IPS DF 6.9 (cell line): ENCODE results near the gene ZNF511.

Experiments
- DNase-seq: peaks from one replicate; pipeline ENCODE4 v3.0.0-alpha.2; 2013; ENCODE audit warnings: low read depth, low spot score
- H3K27ac ChIP-seq: one replicate; pipeline ENCODE4 v1.5.1; 2013; ENCODE audit warnings: low read length, control low read depth
- H3K27me3 ChIP-seq: 2 replicates; pipeline ENCODE4 v1.6.1; 2013; ENCODE audit warnings: mild to moderate bottlenecking, low read length; ENCODE audit not compliant: control insufficient read depth, insufficient read depth
- H3K36me3 ChIP-seq: 2 replicates; pipeline ENCODE4 v1.6.1; 2013; ENCODE audit warnings: low read length; ENCODE audit not compliant: control insufficient read depth, insufficient read depth
- H3K4me1 ChIP-seq: 2 replicates; pipeline ENCODE4 v1.6.1; 2013; ENCODE audit warnings: low read length; ENCODE audit not compliant: control insufficient read depth, insufficient read depth
- H3K4me3 ChIP-seq: 2 replicates; pipeline ENCODE4 v1.5.1; 2013; ENCODE audit warnings: mild to moderate bottlenecking, low read length
- H3K9me3 ChIP-seq: 2 replicates; pipeline ENCODE4 v1.6.1; 2013; ENCODE audit warnings: low read length, inconsistent platforms; ENCODE audit not compliant: control insufficient read depth, insufficient read depth
- WGBS: extraction: QIAGEN DNeasy Blood & Tissue Kit; methylation state at CpG from one replicate; pipeline ENCODE4 v1.1.7; 2013; ENCODE audit warnings: mixed read lengths, missing lambda C conversion rate; ENCODE audit not compliant: insufficient read length, insufficient coverage; 5-methylcytosine and 5-hydroxymethylcytosine counted together

The ZNF511 gene

DNA sequence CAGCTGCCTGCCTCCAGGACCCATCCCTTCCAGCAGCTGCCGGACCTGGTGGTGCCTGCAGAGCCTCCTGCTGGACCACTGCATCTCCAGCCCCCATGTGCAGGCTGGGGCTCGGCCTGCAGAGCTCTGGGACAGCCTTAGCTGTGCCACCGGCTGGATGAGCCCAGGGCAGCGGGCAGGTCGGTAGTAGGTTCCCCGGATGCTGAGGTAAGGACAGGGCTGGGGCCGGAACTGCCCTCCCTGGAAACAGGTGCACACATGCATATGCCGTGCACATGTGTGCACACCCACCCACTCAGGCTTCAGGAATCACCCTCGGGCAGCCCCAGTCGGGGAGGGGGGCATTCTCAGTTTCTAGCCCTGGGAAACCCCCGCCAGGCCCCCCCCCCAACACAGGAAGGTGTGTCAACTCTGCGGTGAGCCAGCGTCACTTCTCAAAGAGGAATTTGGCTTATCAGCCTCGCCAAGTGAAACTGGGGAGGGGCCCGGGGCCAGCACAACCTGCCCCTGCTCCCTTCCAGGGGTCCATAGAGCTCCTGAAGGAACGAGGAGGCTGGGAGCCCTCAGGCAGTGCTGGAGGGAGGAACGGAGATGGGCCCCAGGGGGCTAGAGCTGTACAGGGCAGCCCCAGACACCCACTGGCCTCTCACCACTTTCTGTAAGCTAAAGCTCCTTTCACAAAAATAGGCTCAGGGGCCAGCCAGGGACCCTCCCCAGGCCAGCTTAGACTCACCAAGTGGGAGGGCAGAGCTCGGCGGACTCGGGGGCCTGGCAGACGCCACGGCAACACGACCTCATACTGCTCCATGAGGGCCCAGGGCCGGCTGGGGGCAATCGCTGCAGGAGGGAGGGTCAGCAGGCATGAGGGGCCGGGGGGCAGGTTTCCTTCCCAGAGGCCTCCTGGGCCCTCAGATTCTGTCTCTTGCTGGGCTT is 33.7 kb upstream of the ZNF511 start:
- no peak overlapping the region for H3K27ac ChIP-seq
- H3K27me3 ChIP-seq: no peaks in the 10 kb centered on the region
- WGBS: no CpG with 5 or more reads among the region's 26 CpGs
- no peak for DNase-seq
- no peak overlapping the region for H3K4me3 ChIP-seq
- H3K9me3 ChIP-seq: no peaks in the 10 kb centered on the region
- H3K36me3 ChIP-seq: no peaks in the 10 kb centered on the region
- peaks cover 7% of the 10 kb centered on the region for H3K4me1 ChIP-seq

DNA sequence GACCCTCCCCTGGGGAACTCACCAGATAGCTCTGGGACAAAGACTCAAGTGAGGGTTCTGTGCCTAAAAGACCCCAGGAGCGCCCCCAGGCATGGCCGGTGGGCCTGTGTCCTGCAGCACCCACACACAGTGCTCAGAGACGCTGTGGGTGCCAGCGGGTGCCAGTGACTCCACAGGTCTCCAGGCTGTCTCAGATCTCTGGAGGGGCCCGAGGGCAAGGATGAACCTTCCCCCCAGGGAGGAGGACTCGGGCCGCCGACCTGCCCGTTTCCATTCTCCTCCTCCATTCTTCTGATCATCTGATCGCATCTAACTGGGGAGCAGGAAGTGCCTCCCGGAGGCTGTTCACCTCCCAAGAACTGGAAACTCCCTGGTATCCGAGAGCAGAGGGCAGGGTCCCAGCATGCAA is 33.0 kb upstream of the ZNF511 start:
- Histone ChIP-seq H3K27me3 (no peaks in the 10 kb centered on the region), H3K4me3 (no peak overlapping the region), H3K4me1 (peaks cover 7% of the 10 kb centered on the region), H3K36me3 (no peaks in the 10 kb centered on the region), H3K27ac (no peak overlapping the region), H3K9me3 (no peaks in the 10 kb centered on the region)
- no peak for DNase-seq
- WGBS: no CpG with 5 or more reads among the region's 12 CpGs

DNA sequence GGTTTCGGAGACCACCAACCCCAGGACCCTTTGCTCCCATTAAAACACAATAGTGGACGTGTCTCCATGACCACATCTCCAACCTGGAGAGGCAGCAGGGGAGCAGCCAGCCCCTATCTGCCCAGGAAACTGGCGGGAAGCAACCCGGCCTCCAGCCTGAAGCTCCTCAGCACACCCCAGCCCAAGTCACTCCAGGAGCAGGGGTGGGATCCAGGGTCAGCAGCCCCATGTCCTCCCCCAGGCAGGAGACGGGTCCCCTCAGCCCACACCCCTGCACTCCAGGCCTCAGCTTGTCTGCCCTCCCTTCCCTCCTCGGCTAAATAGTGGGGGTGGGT is 32.6 kb upstream of the ZNF511 start:
- no peaks in the 10 kb centered on the region for H3K27me3 ChIP-seq
- H3K4me1 ChIP-seq: peaks cover 7% of the 10 kb centered on the region
- H3K27ac ChIP-seq: no peak overlapping the region
- DNase-seq: no peak
- WGBS: no CpG with 5 or more reads among the region's 6 CpGs
- H3K9me3 ChIP-seq: no peaks in the 10 kb centered on the region
- H3K4me3 ChIP-seq: no peak overlapping the region
- H3K36me3 ChIP-seq: peaks cover under 1% of the 10 kb centered on the region; the same call in 1 of the 2 replicates

DNA sequence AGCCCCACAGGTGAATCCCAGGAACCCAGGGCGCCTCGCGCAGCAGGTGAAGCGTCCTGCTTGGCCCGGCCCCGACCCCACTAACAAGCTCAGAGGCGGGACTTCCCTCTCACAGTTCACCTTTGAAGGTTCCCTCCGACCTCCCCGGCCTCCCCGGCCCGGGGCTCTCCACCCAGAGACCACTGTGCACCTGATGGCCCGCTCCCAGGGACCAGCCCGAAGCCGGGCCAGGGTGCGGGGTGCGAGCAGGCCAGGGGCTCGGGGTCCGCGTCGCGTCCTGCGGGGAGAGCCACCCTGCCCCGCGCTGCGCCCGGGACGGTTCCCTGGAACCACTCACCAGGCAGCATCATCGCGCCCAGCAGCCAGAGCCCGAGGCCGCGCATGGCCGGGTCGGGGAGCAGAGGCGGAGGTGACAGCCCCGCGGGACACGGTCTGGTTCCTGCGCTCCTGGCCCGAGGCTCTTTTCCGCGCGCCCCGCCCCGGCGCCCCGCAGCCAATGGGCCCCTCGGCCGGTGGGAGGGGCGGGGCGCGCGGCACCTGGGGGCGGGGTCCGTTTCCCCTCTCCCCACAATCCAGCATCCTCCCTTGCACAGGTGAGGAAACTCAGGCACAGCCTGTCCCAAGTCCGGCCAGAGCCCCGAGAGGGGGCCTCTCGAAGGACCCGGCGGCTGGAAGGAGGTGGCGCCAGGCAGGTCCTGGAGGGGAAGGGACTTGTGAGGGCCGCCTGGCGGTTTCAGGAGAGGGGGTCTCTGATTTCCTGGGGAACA is 32.1 kb upstream of the ZNF511 start, which contains the start of gene ADAM8:
ADAM8 (minus strand) TSS at position 434 of the 767 bp plus-strand sequence; CDS start at position 383, 51 bp downstream.
- peaks cover 7% of the 10 kb centered on the region for H3K4me1 ChIP-seq

DNA sequence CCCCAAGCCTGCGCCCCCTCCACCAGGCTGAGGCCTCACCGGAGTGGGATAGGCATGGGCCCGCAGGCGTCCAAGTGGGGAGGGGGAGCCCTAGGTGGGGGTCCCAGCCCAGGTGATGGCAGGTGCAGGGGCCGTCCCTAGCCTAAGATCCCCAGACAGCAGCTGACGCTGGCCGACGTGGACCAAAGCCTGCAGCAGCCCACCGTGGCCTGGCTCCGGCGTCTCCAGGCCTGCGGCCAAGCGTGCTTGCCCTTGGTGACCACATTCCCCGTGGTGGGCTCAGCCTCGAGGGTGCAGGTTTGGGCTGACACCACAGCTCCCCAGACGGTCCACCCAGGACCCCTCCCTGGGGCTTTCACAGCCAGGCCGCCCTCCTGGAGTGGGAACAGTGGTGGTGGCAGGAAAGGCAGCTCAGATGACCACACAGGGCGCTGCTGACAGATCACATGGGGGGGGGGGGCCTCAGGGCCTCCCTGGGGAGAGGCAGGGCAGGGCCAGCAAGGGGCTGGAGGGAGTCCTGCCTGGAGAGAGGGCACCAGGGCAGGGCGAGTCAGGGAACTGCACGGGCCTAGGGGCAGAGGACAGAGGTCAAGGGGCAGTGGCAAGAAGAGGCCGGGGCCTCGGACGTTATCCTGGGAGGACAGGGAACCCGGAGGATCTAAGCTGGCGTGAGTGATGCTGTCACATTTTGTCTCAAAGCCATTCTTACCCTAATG is 31.3 kb upstream of the ZNF511 start:
- H3K36me3 ChIP-seq: peaks cover 7% of the 10 kb centered on the region; the same call in 1 of the 2 replicates
- peaks cover 5% of the 10 kb centered on the region for H3K4me1 ChIP-seq
- H3K27me3 ChIP-seq: no peaks in the 10 kb centered on the region
- no CpG with 5 or more reads among the region's 25 CpGs for WGBS
- no peak overlapping the region for H3K4me3 ChIP-seq
- DNase-seq: no peak
- H3K9me3 ChIP-seq: no peaks in the 10 kb centered on the region
- no peak overlapping the region for H3K27ac ChIP-seq

More for the DNA sequence above, 32.1 kb upstream of the ZNF511 start, which contains the start of gene ADAM8:
- H3K27ac ChIP-seq: no peak within 1 kb of the TSS
- no peaks in the 10 kb centered on the region for H3K27me3 ChIP-seq
- no CpG with 5 or more reads among the region's 63 CpGs for WGBS
- H3K36me3 ChIP-seq: peaks cover 5% of the 10 kb centered on the region; the same call in 1 of the 2 replicates
- no peak for DNase-seq
- H3K4me3 ChIP-seq: peak within 1 kb of the TSS; percentile 28; the same call in 1 of the 2 replicates
- no peaks in the 10 kb centered on the region for H3K9me3 ChIP-seq

DNA sequence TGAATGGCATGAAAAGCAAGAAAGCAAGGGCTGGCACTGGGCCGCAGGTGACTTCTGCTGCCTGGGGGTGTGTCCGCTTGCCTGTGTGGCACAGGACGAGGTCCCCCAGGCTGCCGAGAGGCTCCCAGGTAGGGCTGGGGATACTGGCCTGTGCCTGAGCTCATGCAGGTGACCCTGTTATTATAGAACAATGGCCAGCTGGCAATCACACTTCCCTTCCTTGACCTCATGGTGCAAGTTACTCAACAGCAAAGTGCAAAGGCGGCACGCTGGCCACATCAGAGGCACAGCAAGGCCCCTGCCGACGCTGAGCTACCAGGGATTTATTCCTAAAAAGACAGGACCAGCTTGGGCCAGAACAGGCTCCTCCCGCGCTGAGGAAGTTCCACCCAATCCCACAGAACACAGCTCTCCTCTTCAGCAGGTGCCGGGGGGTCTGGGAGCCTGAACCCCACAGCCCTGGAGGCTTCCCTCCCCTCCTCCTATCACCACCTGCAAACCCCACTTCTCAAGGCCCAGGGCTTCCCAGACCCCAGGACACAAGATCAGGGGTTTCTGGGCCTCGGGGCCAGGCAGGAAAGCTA is 30.6 kb upstream of the ZNF511 start:
- Histone ChIP-seq H3K4me3 (no peak overlapping the region), H3K4me1 (peaks cover 5% of the 10 kb centered on the region), H3K27me3 (no peaks in the 10 kb centered on the region), H3K36me3 (peaks cover 12% of the 10 kb centered on the region), H3K9me3 (no peaks in the 10 kb centered on the region), H3K27ac (no peak overlapping the region)
- WGBS: no CpG with 5 or more reads among the region's 12 CpGs
- no peak for DNase-seq

DNA sequence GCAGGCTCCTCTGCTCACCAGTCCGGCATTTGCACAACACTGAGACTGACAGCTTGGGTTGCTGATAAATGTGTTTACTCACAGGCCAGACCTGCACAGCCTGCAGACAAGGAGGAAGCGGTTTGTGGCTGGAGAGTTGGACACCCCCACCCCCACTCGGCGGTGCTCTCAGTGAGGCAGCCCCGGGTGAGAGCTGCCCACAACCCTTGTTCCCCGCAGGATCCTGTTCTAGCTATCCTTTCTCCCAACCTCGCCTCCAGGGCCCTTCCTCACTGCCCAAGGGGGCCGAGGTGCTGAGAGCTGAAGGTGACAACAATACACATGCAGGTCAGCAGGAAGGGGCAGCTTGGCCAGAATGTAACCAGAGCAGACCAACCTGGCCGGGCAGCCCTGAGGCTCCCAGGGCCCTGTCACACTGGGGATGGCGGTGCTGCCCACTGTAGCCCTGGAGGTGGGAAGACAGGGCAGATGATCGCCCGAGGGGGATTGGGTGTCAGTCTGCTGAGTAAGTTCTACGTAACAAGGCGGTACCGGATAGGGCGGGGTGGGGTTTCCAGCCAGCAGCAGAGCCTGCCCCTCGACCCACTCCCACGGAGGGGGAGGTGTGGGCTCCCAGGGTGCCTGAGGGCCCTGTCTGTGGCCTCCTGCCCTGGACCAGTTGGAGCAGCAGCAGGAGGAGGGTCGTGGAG is 30.0 kb upstream of the ZNF511 start:
- no peaks in the 10 kb centered on the region for H3K27me3 ChIP-seq
- WGBS: no CpG with 5 or more reads among the region's 19 CpGs
- no peak overlapping the region for H3K4me3 ChIP-seq
- no peaks in the 10 kb centered on the region for H3K9me3 ChIP-seq
- no peak overlapping the region for H3K27ac ChIP-seq
- H3K36me3 ChIP-seq: peaks cover 17% of the 10 kb centered on the region
- DNase-seq: no peak
- H3K4me1 ChIP-seq: peaks cover 5% of the 10 kb centered on the region

DNA sequence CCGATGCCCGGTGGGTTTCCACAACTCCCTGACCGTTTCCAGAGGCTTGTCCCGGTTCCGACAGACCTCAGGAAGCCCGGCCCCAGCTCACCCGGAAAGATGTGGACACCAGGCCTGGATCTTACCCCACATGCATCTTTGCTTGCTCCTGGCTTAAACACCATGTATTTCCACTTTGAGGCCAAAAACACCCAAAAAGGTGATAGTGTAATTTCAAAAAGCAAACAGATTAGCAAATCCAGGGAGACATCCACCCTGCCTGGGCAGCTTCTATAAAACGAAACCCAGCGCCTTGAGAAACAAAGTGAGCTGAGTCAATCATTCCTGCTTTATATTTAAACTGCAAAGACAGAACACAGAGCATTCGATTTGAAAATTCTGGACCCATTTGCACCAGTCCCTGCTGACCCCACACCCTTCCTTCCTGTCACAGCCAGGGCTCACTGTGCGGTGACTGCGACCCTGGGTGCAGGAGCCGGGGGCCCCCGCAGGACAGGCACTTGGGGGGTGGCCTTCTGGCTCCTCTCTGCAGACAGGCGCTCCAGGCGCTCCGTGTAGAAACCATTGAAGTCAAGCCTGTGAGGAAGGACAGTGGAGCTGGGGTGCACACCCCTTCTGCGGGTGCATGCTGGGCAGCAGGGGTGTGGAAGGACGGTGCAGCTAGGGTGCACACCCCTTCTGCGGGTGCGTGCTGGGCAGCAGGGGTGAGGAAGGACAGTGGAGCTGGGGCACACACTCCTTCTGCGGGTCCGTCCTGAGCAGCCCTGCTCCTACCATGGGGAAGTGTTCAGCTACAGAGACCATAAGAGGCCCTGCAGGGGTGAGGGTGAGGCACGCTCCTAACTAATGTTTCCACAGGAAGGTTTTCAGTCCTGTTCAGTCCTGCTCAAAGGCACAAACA is 29.1 kb upstream of the ZNF511 start:
- H3K4me3 ChIP-seq: no peak overlapping the region
- H3K27me3 ChIP-seq: no peaks in the 10 kb centered on the region
- DNase-seq: no peak
- no peak overlapping the region for H3K27ac ChIP-seq
- WGBS: no CpG with 5 or more reads among the region's 24 CpGs
- peaks cover 5% of the 10 kb centered on the region for H3K4me1 ChIP-seq
- peaks cover 24% of the 10 kb centered on the region for H3K36me3 ChIP-seq
- H3K9me3 ChIP-seq: no peaks in the 10 kb centered on the region
